IPS-11a (cell line): ENCODE results near the gene KRTAP4-11.
"Not testable (repeated sequence)": the region's sequence is repeated elsewhere in the genome, so short reads cannot be mapped to it uniquely, and the experiment has no call there.

ENCODE experiments used
- H3K4me3 ChIP-seq: one replicate; pipeline ENCODE4 v1.5.1; 2013; ENCODE audit warnings: low read depth, low read length, control low read depth

Gene KRTAP4-11

GRCh38 chr17:41088760-41089352 is 29.3 kb downstream of the KRTAP4-11 start:
- H3K4me3 ChIP-seq = not testable (repeated sequence)

DNA sequence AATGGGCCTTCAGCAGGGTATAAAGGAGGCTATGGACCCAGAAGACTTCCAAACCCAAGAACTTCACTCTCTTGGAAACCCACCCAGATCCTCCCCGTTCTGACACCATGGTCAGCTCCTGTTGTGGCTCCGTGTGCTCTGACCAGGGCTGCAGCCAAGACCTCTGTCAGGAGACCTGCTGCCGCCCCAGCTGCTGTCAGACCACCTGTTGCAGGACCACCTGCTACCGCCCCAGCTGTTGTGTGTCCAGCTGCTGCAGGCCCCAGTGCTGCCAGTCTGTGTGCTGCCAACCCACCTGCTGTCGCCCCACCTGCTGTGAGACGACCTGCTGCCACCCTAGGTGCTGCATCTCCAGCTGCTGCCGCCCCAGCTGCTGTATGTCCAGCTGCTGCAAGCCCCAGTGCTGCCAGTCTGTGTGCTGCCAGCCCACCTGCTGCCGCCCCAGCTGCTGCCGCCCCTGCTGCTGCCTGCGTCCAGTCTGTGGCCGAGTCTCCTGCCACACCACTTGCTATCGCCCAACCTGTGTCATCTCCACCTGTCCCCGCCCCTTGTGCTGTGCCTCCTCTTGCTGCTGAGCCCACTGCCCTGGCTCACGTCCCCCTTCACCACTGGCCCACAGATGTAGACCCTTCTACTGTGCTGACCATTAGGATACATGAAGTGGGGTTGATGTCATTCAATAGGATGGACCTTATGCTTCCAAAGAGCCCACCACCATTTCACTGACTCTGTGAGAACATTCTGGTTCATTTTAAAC is 33.9 kb downstream of the KRTAP4-11 start, which contains the start of gene KRTAP4-7:
TSS of gene KRTAP4-7 (plus strand) at position 51 of the 757 bp plus-strand sequence. CDS start at position 108, 57 bp downstream.
- not testable (repeated sequence) for H3K4me3 ChIP-seq

GRCh38 chr17:41083427-41083826 is 34.7 kb downstream of the KRTAP4-11 start:
- not testable (repeated sequence) for H3K4me3 ChIP-seq

DNA sequence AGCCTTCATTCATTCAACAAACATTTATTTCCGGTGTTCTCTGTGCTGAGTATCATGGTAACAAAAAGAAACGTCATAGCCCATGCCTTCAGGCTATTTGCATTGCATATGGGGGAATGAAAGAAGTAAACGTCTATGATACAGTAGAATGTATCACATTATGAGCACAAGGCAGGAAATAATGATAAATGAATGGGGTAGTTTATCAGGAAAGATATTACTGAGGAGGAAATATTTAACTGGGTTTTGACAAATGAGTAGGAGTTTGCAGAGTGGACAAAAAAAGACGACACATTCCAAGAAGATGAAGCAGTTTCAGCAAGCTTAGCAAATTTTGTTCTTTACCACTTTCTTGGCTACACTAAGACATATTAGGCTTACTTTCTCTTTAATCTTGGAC is 35.5 kb downstream of the KRTAP4-11 start:
- no peak overlapping the region for H3K4me3 ChIP-seq

- H3K4me3 ChIP-seq = no peak overlapping the region
Measured at GRCh38 chr17:41076788-41077187, 41.4 kb downstream of the KRTAP4-11 start.

DNA sequence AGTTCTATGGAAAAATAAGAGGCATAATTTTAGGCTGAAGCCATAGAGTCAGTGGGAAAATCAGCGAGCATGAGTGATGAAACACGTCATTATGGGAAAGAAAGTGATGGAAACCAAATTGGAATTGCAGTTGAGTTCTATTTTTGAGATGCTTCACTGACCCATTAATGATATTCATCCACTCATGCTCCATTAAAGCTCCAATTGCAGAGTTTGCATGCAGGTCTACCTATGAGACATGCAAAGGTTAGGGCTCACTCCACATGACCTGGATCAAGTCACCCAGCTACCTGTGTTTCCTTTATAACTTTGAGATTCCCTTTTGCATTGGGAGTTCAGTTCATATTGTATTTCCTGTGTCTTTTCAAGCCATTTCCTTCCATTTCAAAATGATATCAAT is 44.5 kb downstream of the KRTAP4-11 start:
- H3K4me3 ChIP-seq = no peak overlapping the region

DNA sequence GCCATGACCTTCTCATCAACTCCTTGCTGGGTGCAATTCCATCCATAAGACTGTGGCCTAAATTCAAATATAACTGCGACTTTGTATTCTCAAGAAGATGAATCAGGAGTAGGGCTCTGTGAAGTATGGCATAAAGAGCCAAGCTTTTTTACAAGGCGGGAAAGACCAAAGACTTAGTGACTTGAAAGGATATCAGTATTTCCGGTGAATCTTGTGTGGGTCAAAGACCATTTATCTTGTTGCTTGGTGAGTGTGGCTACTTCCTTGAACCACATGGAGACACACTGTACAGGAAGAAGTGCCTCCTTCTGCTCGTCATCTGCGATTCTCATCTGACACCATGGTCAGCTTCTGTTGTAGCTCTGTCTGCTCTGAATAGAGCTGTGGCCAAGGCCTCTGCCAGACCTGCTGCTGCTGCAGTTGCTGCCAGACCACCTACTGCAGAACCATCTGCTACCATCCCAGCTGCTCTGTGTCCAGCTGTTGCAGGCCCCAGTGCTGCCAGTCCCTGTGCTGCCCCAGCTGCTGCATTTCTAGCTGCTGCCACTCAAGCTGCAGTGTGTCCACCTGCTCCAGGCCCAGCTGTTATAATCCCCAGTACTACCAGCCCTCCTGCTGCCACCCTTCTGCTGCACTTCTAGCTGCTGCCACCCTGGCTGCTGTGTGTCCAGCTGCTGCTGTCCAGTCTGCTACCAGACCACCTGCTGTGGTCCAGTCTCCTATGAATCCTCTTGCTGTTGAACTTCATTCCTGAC is 46.4 kb downstream of the KRTAP4-11 start:
- no peak overlapping the region for H3K4me3 ChIP-seq

- no peak overlapping the region for H3K4me3 ChIP-seq
Measured at GRCh38 chr17:41069031-41069430, 49.1 kb downstream of the KRTAP4-11 start.

DNA sequence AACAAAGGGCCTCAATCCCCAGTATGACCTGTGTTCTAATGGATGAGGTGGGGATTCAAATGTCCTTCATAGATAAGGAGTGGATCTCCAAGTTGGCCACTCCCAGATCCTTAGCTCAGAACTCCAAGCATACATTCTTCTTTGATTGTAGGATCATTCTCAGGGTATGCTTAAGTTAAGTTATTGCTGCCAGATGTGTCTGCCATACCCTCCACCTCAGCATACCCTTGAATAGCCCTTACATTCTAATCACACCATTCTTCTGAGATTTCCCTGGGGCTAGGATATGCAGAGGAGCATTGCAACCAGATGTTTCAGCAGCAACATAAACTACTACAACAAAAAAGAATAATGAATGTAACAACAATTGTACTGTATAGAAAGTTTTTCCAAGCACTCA is 50.9 kb downstream of the KRTAP4-11 start:
- no peak overlapping the region for H3K4me3 ChIP-seq
